H1 (cell line): Measurements from ENCODE around the gene UBE2E3. TPM values are rescaled to one million over a fixed set of nuclear protein-coding genes. Genes with fewer than 3 reads are reported as not detected.

ENCODE experiments used
- CHD7 ChIP-seq: fragments of 300-600 bp; sonication (generic); IDR thresholded peaks from 2 replicates; pipeline ENCODE4 v1.7.1; 2012; ENCODE audit warnings: low read length, moderate library complexity, mild to moderate bottlenecking, inconsistent platforms; ENCODE audit not compliant: insufficient replicate concordance
- GTF2F1 ChIP-seq: IDR thresholded peaks from 2 replicates; pipeline ENCODE4 v1.6.1; 2012; ENCODE audit warnings: low read depth, low read length, improper control_type of control experiment, borderline replicate concordance
- SIX5 ChIP-seq: IDR thresholded peaks from 2 replicates; pipeline ENCODE4 v1.6.1; 2011; ENCODE audit warnings: mild to moderate bottlenecking, low read depth, low read length
- polyA plus RNA-seq, 7 experiments: library from polyadenylated mRNA; depleted of rRNA in 3 of 7; stranded (reverse) in 5 of 7; unstranded in 2 of 7; fragments of >200 nt in 5 of 7; fragments of 200-250 nt in 2 of 7; gene quantifications; 1 replicate in 5 of 7; 2 replicates in 1 of 7; 4 replicates in 1 of 7; pipeline versions ENCODE4 v1.2.1 to v1.2.3, GENCODE V29; 2011 to 2013; ENCODE audit warnings: missing spikeins in 2 of 7, mixed read lengths in 2 of 7
- total RNA-seq: library from RNA; stranded (reverse); fragmentation: NEBNext Ultra II Directional; extraction: Animal tissue kit (Norgen Biotek cat#: 25700); gene quantifications from 2 replicates; pipeline ENCODE4 v1.2.1, GENCODE V29; 2021

The UBE2E3 gene
- total and polyA plus RNA-seq, 2 of the 8 experiments (the other 6 are each of a cell fraction or from before 2014, with no cell fraction given), result 106 to 132 TPM

GRCh38 chr2:180971811-180972210 is 8.6 kb upstream of the UBE2E3 start (continued):
- TF ChIP-seq GTF2F1, result no peak
- no peak for TF ChIP-seq CHD7
- no peak for TF ChIP-seq SIX5
